ENCODE measurements around the gene UROS.

The UROS gene

DNA sequence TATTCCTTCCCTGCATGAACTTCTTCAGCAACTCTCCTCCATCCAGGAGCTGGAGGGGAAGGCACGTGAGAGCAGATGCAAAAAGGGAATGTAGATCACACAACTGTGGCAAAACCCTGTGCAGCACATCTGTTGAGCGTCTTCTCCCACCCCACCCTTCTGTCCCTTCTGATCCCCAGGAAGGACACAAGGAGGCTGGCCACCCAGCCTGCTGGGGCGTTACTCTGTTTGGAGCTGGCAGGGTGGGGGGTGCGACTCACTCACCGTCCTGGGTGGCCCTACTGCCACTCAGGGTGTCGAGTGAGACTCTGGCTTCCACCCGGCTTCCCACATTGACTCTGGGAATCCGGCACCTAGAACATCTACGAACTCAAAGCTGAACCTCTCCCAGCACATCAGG, 37.3 kb downstream of the UROS start:
- no peak for DNase-seq

GRCh38 chr10:125783957-125784356, 39.1 kb downstream of the UROS start:
- DNase-seq, result no peak

- no peak for DNase-seq
Measured at GRCh38 chr10:125783408-125783807, 39.6 kb downstream of the UROS start.

DNA sequence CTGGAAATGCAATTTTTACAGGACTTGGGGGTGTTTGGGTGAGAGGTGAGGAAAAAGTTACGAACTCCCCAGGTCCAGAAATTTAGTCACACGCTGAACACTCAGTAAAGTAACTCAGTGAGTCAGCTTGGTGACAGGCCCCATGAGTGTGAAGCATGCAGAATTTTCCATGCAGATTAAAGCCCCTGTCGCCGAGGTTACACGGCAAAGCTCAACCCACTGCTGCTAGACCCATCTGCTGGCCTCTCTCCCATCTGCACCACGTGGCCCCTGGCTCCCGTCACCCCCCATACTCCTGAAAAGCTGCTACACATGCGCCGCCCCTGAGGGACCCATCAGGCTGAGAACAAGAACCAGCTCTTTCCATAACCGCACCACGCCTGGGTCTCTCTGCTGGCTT, 40.4 kb downstream of the UROS start:
- no peak for DNase-seq

- DNase-seq, result no peak
Measured at GRCh38 chr10:125782054-125782453, 41.0 kb downstream of the UROS start.

DNA sequence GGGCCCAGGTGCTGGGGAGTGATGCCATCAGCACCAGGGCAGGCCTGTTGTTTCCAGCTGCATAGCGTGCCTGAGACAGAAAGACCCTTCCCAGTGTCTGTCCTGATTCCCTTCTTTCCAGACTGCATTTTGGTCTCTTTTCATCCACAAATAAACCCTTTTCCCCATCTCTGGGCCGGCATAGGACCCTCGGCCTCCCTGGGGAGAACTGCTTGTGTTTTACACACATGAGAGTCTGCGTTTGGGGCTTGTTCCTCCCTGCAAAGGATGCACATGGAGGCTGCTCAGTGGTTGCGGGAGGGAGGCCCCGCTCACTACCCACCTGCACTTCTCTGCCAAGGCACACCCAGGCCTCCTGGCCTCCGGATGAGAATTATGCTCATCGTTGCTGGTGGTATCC, 41.7 kb downstream of the UROS start:
- DNase-seq, result no peak

GRCh38 chr10:125779403-125780327, 43.4 kb downstream of the UROS start:
- no peak for DNase-seq

- DNase-seq, result no peak
Measured at GRCh38 chr10:125778556-125778955, 44.5 kb downstream of the UROS start.

DNA sequence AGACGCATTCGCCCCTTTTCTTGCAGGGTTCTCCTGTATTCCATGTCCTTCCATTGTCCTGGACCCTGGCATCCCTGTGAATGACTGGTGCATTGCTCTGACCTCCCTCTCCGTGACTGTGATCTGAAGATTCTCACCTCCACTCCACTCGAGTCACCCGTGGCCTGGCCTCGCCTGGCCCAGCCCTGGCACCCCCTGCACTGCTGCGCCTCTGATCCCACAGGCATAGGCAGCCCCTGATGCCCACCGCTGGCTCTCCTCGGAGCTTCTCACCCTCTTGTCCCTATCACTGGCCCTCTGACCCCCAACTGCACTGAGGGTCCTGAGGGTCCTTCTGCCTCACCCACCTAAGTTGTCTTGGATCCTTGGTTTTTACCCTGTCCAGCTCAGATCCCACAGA, 45.3 kb downstream of the UROS start:
- DNase-seq, result no peak

DNA sequence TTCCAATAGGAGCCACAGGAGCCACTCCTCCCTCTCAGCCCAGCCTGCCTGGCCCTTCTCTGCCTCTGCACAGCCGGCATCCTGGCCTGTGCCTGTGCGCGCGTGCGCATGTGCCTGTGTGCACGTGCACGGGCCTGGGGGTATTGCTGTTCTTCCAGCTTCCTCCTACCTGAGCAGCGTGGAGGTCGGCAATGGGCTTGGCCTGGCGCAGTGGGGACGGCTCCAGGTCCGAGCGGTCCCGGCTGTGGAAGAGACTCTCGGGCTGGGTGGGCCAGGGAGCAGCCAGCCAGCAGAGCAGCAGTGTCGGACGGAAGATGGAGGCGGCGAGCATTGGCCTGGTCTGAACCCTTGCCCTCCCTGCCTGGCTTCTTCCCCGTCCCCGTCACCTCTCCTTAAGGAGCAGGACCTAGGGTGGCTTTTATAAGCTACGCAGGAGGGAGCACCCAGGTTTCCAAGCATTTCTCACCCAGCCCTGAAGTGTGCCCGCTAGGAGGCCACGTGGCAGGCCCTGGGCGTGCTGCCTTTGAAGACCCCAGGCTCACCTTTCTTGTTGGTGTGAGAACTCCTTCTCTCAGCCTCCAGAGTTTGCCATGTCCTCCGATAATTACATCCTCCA, 47.5 kb downstream of the UROS start, which contains the start of gene MMP21:
Gene MMP21 (minus strand): TSS at position 331 of the 616 bp plus-strand sequence. CDS start 0 bp downstream, at position 331.
- no peak for DNase-seq

GRCh38 chr10:125774581-125775191, 48.4 kb downstream of the UROS start:
- no peak for DNase-seq

GRCh38 chr10:125773687-125774543, 49.1 kb downstream of the UROS start:
- DNase-seq, result no peak

- DNase-seq, result no peak
Measured at GRCh38 chr10:125772864-125773180, 50.2 kb downstream of the UROS start.

DNA sequence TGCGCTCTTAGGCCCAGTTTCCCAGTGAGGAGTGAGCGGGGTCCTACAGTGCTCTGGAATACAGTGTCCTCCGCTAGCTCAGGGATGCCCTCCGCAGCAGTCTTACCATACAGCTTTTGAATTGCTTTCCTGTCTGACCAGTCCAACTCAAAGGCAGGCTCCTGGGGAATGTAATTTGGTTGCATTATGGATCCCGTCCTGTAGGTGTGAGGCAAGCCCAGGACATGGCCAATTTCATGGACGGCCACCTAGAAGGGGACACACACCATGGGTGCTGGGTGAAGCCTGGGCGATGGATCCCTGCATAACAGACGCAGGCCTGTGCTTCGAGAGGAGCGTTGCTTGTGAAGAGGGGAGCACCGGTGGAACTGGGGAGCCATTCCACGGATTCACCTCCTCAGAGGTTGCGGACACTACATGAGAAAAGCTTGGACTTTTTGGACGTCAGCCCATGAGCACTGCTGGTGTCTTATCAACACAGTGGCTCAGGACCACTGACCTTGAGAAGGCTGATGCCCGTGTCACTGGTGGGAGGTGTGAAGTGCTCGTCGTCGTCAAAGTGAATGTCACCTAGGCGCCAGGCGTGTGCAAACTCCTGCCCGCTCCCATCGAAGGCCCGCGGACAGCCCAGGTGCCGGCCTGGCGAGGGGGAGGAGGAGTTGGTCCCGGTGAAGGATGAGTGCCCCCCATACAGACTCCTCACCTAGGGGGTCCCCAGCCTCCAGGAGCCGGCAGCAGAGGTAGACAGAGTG, 50.8 kb downstream of the UROS start:
- DNase-seq, result no peak

DNA sequence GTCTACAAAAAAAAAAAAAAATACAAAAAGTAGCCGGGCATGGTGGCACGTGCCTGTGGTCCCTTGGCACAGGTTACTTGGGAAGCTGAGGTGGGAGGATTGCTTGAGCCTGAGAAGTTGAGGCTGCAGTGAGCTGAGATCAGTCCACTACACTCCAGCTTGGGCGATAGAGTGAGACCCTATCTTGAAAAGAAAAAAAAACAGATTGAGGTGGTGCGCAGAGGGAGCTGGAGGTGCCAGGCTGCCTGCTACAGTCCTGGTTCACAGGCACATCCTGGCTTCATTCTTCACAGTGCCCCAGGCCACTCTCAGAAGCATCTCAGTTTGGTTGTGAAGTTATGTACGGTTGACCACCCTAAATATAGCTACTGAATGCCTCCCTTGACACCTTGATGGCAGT, 52.2 kb downstream of the UROS start:
- DNase-seq, result no peak

DNA sequence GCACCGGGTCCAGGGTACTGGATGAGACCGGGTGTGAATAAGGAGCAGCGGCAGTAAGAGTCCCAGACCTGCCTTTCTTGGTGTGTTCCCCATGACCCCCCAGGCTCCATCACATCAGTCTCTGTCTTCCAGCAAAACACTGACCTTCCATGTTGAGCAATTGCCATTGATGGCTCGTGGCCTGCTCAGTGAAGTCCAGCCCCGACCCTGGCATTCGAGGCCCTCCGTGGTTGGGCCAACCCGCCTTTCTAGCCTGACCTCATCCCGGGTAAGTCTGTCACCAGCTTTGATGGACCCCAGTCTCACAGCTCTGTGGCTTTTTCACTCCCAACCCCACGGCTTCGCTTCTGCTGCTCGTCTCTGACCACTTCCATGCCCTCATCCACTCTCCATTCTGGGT, 53.9 kb downstream of the UROS start:
- DNase-seq, result no peak

DNA sequence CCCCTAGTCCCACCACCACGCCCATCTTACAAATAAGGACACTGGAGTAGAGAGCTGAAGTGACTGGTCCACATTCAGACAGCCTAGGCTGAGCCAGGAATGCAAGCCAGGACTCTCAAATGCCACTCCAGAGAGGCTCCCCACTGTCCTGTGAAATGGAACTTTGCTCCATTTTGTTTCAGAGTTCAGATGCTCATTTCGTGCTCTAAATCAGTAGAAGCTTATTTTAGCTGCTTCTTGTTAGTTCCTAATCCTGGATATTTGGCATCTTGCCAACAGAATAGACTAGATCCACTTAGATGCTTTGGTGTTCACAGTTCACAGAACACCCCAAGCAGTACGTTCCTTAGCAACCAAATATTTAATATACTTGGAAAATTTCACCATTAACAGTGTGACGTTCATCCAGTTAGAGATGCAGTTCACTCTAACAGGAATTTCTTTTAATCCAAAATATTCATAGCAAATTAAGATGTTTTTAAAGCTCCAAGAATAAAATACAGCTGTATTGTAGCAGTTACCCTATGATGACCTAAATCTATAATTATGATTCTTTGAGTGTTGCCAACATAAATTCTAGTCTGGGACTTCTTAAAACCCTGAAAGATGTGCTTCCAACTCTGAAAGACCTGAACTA, 54.7 kb downstream of the UROS start:
- no peak for DNase-seq

DNA sequence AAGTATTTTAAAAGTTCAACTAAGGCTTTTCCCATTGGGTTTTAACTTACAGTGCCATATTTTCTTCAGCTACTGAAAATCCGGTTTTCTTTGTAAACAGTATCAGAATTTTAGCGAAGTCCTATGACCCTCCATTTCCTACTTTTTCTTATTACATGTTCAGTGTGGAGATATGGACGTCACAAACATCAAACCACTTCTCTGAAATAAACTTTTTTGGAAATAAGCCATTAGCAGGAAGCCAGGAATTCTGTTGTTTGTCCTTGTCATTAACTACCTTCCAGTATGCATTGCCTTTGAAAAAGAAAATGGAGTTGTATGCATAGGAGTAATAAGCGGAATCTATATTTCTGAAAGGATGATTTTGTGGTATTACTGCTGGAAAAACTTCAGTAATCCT, 56.5 kb downstream of the UROS start:
- DNase-seq, result no peak

GRCh38 chr10:125765835-125766234, 57.2 kb downstream of the UROS start:
- DNase-seq, result no peak

DNA sequence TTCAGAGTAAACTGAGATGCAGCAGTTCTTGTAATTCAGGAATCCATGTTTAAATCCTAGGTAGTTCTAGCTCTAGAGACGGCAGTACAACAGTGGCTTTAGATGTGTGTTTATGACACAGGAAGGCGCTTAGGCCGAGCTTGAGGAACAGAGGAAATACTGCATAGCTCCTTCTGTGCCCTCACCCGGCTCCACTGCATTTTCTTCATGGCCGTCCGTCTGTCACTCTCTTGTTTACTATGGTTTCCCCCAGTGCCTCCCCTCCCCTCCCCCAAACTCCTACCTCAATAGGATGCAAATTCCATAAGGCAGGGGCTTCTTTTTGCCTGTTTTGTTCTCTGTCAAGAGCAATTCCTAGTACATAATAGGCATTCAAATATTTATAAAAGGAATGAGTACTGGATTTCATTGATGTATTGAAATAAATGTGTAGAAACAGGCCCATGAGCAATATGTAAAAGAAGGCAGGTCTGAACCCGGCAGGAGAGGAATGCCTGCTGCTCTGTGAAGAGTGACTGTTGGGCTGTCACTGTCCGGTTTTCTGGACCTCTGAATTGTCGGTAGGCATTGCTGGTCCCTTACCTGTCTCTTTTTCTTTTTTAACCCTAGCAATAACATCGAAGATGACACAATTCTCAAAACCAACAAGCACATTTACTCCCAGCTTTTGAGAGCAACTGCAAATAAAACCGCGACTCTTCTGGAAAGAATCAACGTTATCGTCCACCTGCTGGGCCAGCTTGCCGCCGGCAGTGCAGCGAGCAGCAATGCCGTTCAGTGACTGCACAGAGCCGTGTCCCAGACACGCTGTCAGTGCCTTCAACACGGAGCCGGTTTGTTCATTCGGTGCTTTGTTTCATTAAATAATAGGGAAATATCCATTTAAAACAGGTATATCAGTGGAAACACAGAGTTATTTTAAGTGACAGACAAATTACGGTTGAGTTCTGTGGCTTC, 60.1 kb downstream of the UROS start:
- no peak for DNase-seq

- no peak for DNase-seq
Measured at GRCh38 chr10:125761961-125762360, 61.1 kb downstream of the UROS start.
